IMR-90 (cell line): ENCODE measurements around the gene TRDMT1.
A peak's percentile ranks its signal among the peaks of the same experiment; 100 is the strongest.

Source experiments
- POLR2A ChIP-seq: IDR thresholded peaks from 2 replicates; pipeline ENCODE4 v1.6.1; 2012; ENCODE audit warnings: mild to moderate bottlenecking, low read depth, low read length
- TF ChIP-seq, protein P1 (sequence below): conservative IDR thresholded peaks from 2 replicates; pipeline ENCODE4 v1.5.1; 2012; ENCODE audit warnings: mild to moderate bottlenecking, low read depth, low read length, improper control_type of control experiment

DNA sequence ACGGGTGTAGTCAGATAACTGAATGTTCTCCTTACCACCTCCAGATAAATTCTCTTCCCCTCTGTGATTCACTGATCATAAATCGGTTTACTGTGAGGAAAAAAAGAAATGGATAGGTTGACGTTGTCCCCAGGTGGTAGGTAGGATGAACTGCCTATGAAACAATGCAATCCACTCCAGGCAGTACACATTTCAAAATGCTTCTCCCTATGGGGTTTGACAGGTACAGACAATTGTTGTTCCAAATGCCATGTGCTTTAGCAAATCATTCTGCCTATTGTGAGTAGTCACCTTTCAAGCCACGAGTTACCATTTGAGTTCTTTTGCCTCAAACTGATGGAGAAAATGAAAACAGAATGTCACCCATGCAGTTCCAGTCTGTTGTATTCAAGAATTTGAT is 48.3 kb upstream of the TRDMT1 start:
- TF ChIP-seq POLR2A, result no peak
- TF ChIP-seq, protein P1, sequence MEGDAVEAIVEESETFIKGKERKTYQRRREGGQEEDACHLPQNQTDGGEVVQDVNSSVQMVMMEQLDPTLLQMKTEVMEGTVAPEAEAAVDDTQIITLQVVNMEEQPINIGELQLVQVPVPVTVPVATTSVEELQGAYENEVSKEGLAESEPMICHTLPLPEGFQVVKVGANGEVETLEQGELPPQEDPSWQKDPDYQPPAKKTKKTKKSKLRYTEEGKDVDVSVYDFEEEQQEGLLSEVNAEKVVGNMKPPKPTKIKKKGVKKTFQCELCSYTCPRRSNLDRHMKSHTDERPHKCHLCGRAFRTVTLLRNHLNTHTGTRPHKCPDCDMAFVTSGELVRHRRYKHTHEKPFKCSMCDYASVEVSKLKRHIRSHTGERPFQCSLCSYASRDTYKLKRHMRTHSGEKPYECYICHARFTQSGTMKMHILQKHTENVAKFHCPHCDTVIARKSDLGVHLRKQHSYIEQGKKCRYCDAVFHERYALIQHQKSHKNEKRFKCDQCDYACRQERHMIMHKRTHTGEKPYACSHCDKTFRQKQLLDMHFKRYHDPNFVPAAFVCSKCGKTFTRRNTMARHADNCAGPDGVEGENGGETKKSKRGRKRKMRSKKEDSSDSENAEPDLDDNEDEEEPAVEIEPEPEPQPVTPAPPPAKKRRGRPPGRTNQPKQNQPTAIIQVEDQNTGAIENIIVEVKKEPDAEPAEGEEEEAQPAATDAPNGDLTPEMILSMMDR, result peak; percentile 46
